SK-MEL-5 (cell line): Measurements from ENCODE around the gene NUCKS1. TPM values are rescaled to one million over a fixed set of nuclear protein-coding genes. Genes with fewer than 3 reads are reported as not detected.

ENCODE experiments used
- DNase-seq: peaks from one replicate; pipeline ENCODE4 v3.0.0-alpha.2; 2016; ENCODE audit warnings: low read depth, low spot score
- in situ Hi-C: cut with HindIII; loops from 2 replicates; pipeline ENCODE4 v1.10.0; 2016; ENCODE audit warnings: low sequenced_read_pairs, high pct_unique_total_duplicates, low pct_unique_long_range_greater_than_20kb
- small RNA-seq, 2 experiments: library from RNA; depleted of rRNA; stranded (forward); fragments of <200 nt; gene quantifications; one replicate each; pipeline ENCODE3, GENCODE V24; 2014
- total RNA-seq: library from RNA; depleted of rRNA; stranded (reverse); fragments of >200 nt; shearing (Covaris generic); gene quantifications from 2 replicates; pipeline ENCODE4 v1.2.3, GENCODE V29; 2014; rRNA removed

NUCKS1 gene
- total RNA-seq, 1 experiment from 2014 or later = 63.2 TPM

GRCh38 chr1:205666372-205667166, 83.4 kb downstream of the NUCKS1 start:
- no peak for DNase-seq
- in situ Hi-C loops = no loop called here

GRCh38 chr1:205665201-205666045, 84.6 kb downstream of the NUCKS1 start:
- in situ Hi-C loops = no loop called here

GRCh38 chr1:205664399-205665017, 85.5 kb downstream of the NUCKS1 start:
- in situ Hi-C loops = no loop called here
- DNase-seq = no peak

More at GRCh38 chr1:205665201-205666045, 84.6 kb downstream of the NUCKS1 start:
- no peak for DNase-seq

GRCh38 chr1:205663286-205663936, 86.6 kb downstream of the NUCKS1 start:
- in situ Hi-C loops = no loop called here
- no peak for DNase-seq

Small RNAs within 50 kb of the gene (small RNA-seq; reads per million reads assigned to genes)
- gene RF00017 (0 reads per million in 2 experiments), gene RF00139 (0 to 0.04 reads per million in 2 experiments)

Other genes starting within 250 kb of the NUCKS1 start
- gene CDK18, start 245.5 kb downstream of the NUCKS1 start, total RNA-seq = 2.4 and 2.7 TPM in 2 replicates
- gene ELK4, start 118.2 kb downstream of the NUCKS1 start, total RNA-seq = 15.5 and 17.6 TPM in 2 replicates
- gene SLC45A3, start 69.7 kb downstream of the NUCKS1 start, total RNA-seq = 5.5 and 5.8 TPM in 2 replicates
- 29.8 and 30.8 TPM in 2 replicates for gene RAB29, start 25.3 kb upstream of the NUCKS1 start, total RNA-seq
- 9.9 and 10.3 TPM in 2 replicates for gene SLC41A1, start 63.0 kb upstream of the NUCKS1 start, total RNA-seq
- gene PM20D1, start 100.0 kb upstream of the NUCKS1 start, total RNA-seq = not detected in 2 replicates
- gene SLC26A9, start 193.3 kb upstream of the NUCKS1 start, total RNA-seq = not detected in 2 replicates